Muscle of leg (tissue), 16 donors: ENCODE data around the gene NDUFAF5. TPM values are rescaled to one million over a fixed set of nuclear protein-coding genes. Genes with fewer than 3 reads are reported as not detected.
A peak's percentile ranks its signal among the peaks of the same experiment; 100 is the strongest.
"Not testable (repeated sequence)": the region's sequence is repeated elsewhere in the genome, so short reads cannot be mapped to it uniquely, and the experiment has no call there.

Experiments
- DNase-seq: peaks from one replicate; pipeline ENCODE4 v3.0.0; 2013
- H3K27ac ChIP-seq: one replicate; pipeline ENCODE4 v1.5.1; 2013; ENCODE audit warnings: mild to moderate bottlenecking, low read length, control low read depth
- H3K27me3 ChIP-seq: one replicate; pipeline ENCODE4 v1.6.1; 2013; ENCODE audit warnings: low read length; ENCODE audit not compliant: control insufficient read depth, insufficient read depth
- H3K36me3 ChIP-seq: one replicate; pipeline ENCODE4 v1.6.1; 2013; ENCODE audit warnings: low read length; ENCODE audit not compliant: control insufficient read depth, insufficient read depth
- H3K4me1 ChIP-seq: one replicate; pipeline ENCODE4 v1.6.1; 2013; ENCODE audit warnings: low read length; ENCODE audit not compliant: control insufficient read depth, insufficient read depth
- H3K4me3 ChIP-seq: one replicate; pipeline ENCODE4 v1.5.1; 2013; ENCODE audit warnings: low read length, control low read depth
- H3K9me3 ChIP-seq: replicated peaks from 2 replicates; pipeline ENCODE4 v1.6.1; 2013; ENCODE audit warnings: low read depth, low read length; ENCODE audit not compliant: control insufficient read depth
- WGBS: methylation state at CpG from one replicate; pipeline ENCODE4 v1.1.5; 2013; ENCODE audit warnings: missing lambda C conversion rate; ENCODE audit not compliant: insufficient coverage; 5-methylcytosine and 5-hydroxymethylcytosine counted together
- long read RNA-seq, 11 donors: transcript quantifications; one replicate each; lab custom pipeline, GENCODE V29; 2026
- polyA plus RNA-seq, 8 donors: library from polyadenylated mRNA; unstranded; fragments of 120-200 nt; gene quantifications; one replicate each; pipeline versions ENCODE4 v1.2.1 to v1.2.3, GENCODE V29; 2013; ENCODE audit warnings: inconsistent platforms in 1 of 8, low replicate concordance in 1 of 8; ENCODE audit not compliant: insufficient read length in 8 of 8, insufficient read depth in 1 of 8
- total RNA-seq: library from RNA; stranded (reverse); fragments of 120-200 nt; gene quantifications from one replicate; pipeline ENCODE4 v1.2.4, GENCODE V29; 2013

Gene NDUFAF5
- total RNA-seq, result 26.0 TPM
- 10 to 100 TPM; 14.0 to 23.1 (median 17.7) TPM for polyA plus RNA-seq
- long read RNA-seq, donor 1, full-length matches to known transcripts, result 2 of 2 reads
- long read RNA-seq, donor 1, partial matches to known transcripts, result 0 of 2 reads
- long read RNA-seq, donor 1, other reads (novel, unspliced or antisense), result 0 of 2 reads
- long read RNA-seq, donor 2, result 0 reads
- long read RNA-seq, donor 3, full-length matches to known transcripts, result 3 of 3 reads
- long read RNA-seq, donor 3, partial matches to known transcripts, result 0 of 3 reads
- long read RNA-seq, donor 3, other reads (novel, unspliced or antisense), result 0 of 3 reads
- long read RNA-seq, donor 4, full-length matches to known transcripts, result 3 of 3 reads
- long read RNA-seq, donor 4, partial matches to known transcripts, result 0 of 3 reads
- long read RNA-seq, donor 4, other reads (novel, unspliced or antisense), result 0 of 3 reads
- long read RNA-seq, donor 5, full-length matches to known transcripts, result 13 of 13 reads
- long read RNA-seq, donor 5, partial matches to known transcripts, result 0 of 13 reads
- long read RNA-seq, donor 5, other reads (novel, unspliced or antisense), result 0 of 13 reads
- long read RNA-seq, donor 6, full-length matches to known transcripts, result 10 of 10 reads
- long read RNA-seq, donor 6, partial matches to known transcripts, result 0 of 10 reads
- long read RNA-seq, donor 6, other reads (novel, unspliced or antisense), result 0 of 10 reads
- long read RNA-seq, donor 7, full-length matches to known transcripts, result 4 of 4 reads
- long read RNA-seq, donor 7, partial matches to known transcripts, result 0 of 4 reads
- long read RNA-seq, donor 7, other reads (novel, unspliced or antisense), result 0 of 4 reads
- long read RNA-seq, donor 8, result 0 reads
- long read RNA-seq, donor 9, full-length matches to known transcripts, result 2 of 2 reads
- long read RNA-seq, donor 9, partial matches to known transcripts, result 0 of 2 reads
- long read RNA-seq, donor 9, other reads (novel, unspliced or antisense), result 0 of 2 reads
- long read RNA-seq, donor 10, full-length matches to known transcripts, result 6 of 6 reads
- long read RNA-seq, donor 10, partial matches to known transcripts, result 0 of 6 reads
- long read RNA-seq, donor 10, other reads (novel, unspliced or antisense), result 0 of 6 reads
- long read RNA-seq, donor 11, full-length matches to known transcripts, result 4 of 4 reads
- long read RNA-seq, donor 11, partial matches to known transcripts, result 0 of 4 reads
- long read RNA-seq, donor 11, other reads (novel, unspliced or antisense), result 0 of 4 reads

- Histone ChIP-seq H3K9me3 (no peaks in the 10 kb centered on the region), H3K27ac (peak within 1 kb of the TSS; percentile 90), H3K4me3 (peak within 1 kb of the TSS; percentile 94), H3K4me1 (peaks cover 14% of the 10 kb centered on the region), H3K27me3 (no peaks in the 10 kb centered on the region), H3K36me3 (peaks cover 22% of the 10 kb centered on the region)
- WGBS, result under 1% methylated on average over 52 of the region's 54 CpGs
- peak; percentile 99 for DNase-seq
Observed at GRCh38 chr20:13784893-13785715, at the start of gene NDUFAF5, which contains the start of gene ESF1. TSS of gene NDUFAF5 (plus strand) at chr20:13785028. CDS start at chr20:13785069, 41 bp downstream. TSS of gene ESF1 (minus strand) at chr20:13784919. CDS start at chr20:13783140, 1,779 bp downstream.

- DNase-seq, result no peak
- WGBS, result no CpG with 5 or more reads among the region's 1 CpG
- H3K4me1 ChIP-seq, result no peaks in the 10 kb centered on the region
- peaks cover 21% of the 10 kb centered on the region for H3K36me3 ChIP-seq
- no peak overlapping the region for H3K4me3 ChIP-seq
- no peaks in the 10 kb centered on the region for H3K27me3 ChIP-seq
- no peak overlapping the region for H3K27ac ChIP-seq
- peaks cover 9% of the 10 kb centered on the region for H3K9me3 ChIP-seq
Observed at GRCh38 chr20:13735826-13736225, 49.0 kb upstream of the NDUFAF5 start.

- H3K4me1 ChIP-seq, result no peaks in the 10 kb centered on the region
- no peak overlapping the region for H3K4me3 ChIP-seq
- H3K27ac ChIP-seq, result peak overlapping the region; percentile 49
- H3K9me3 ChIP-seq, result peaks cover 15% of the 10 kb centered on the region
- no peaks in the 10 kb centered on the region for H3K27me3 ChIP-seq
- WGBS, result no CpG with 5 or more reads among the region's 3 CpGs
- peaks cover 22% of the 10 kb centered on the region for H3K36me3 ChIP-seq
- DNase-seq, result peak; percentile 85
Observed at GRCh38 chr20:13736436-13737191, 48.2 kb upstream of the NDUFAF5 start.

- not testable (repeated sequence) for H3K36me3 ChIP-seq, H3K27me3 ChIP-seq, H3K4me3 ChIP-seq, H3K27ac ChIP-seq, H3K4me1 ChIP-seq, DNase-seq
- WGBS, result 100% methylated on average over 1 of the region's 1 CpG
- peaks cover 15% of the 10 kb centered on the region for H3K9me3 ChIP-seq
Observed at GRCh38 chr20:13738187-13738586, 46.6 kb upstream of the NDUFAF5 start.

GRCh38 chr20:13739731-13740649 is 44.8 kb upstream of the NDUFAF5 start:
- Histone ChIP-seq H3K27ac (no peak overlapping the region), H3K4me1 (no peaks in the 10 kb centered on the region), H3K36me3 (peaks cover 9% of the 10 kb centered on the region), H3K4me3 (no peak overlapping the region), H3K9me3 (peaks cover 15% of the 10 kb centered on the region), H3K27me3 (no peaks in the 10 kb centered on the region)
- DNase-seq, result no peak
- WGBS, result 40% methylated on average over 1 of the region's 3 CpGs

- WGBS, result 92% methylated on average over 4 of the region's 6 CpGs
- no peak for DNase-seq
- Histone ChIP-seq H3K27ac (no peak overlapping the region), H3K4me1 (no peaks in the 10 kb centered on the region), H3K27me3 (no peaks in the 10 kb centered on the region), H3K9me3 (peaks cover 15% of the 10 kb centered on the region), H3K4me3 (no peak overlapping the region), H3K36me3 (peaks cover 9% of the 10 kb centered on the region)
Observed at GRCh38 chr20:13741879-13742278, 42.9 kb upstream of the NDUFAF5 start.

GRCh38 chr20:13744352-13744751 is 40.5 kb upstream of the NDUFAF5 start:
- 82% methylated on average over 1 of the region's 1 CpG for WGBS
- H3K27ac ChIP-seq, result no peak overlapping the region
- DNase-seq, result no peak

GRCh38 chr20:13745784-13746183 is 39.0 kb upstream of the NDUFAF5 start:
- H3K9me3 ChIP-seq, result peaks cover 7% of the 10 kb centered on the region
- no peak overlapping the region for H3K4me3 ChIP-seq
- H3K27ac ChIP-seq, result no peak overlapping the region
- no peaks in the 10 kb centered on the region for H3K4me1 ChIP-seq
- no peak for DNase-seq
- H3K27me3 ChIP-seq, result no peaks in the 10 kb centered on the region
- no CpG with 5 or more reads among the region's 2 CpGs for WGBS
- peaks cover 8% of the 10 kb centered on the region for H3K36me3 ChIP-seq

More at GRCh38 chr20:13744352-13744751, 40.5 kb upstream of the NDUFAF5 start:
- Histone ChIP-seq H3K36me3 (peaks cover 9% of the 10 kb centered on the region), H3K4me3 (no peak overlapping the region), H3K27me3 (no peaks in the 10 kb centered on the region), H3K9me3 (peaks cover 15% of the 10 kb centered on the region), H3K4me1 (no peaks in the 10 kb centered on the region)
